Psoas muscle (tissue), 8 donors: Measurements from ENCODE around the gene GNB1L. TPM values are rescaled to one million over a fixed set of nuclear protein-coding genes. Genes with fewer than 3 reads are reported as not detected.
A peak's percentile ranks its signal among the peaks of the same experiment; 100 is the strongest.

Source experiments
- ATAC-seq, 4 donors: fragments of 200-7000 bp; cut with Tn5 transposase; one replicate each; pipeline ENCODE4 v1.9.1; 2020; ENCODE audit warnings: moderate library complexity in 3 of 4, mild to moderate bottlenecking in 2 of 4
- DNase-seq, 2 donors: peaks; one replicate each; pipeline ENCODE4 v3.0.0-alpha.2; 2020
- H3K27ac ChIP-seq: fragments of 200-600 bp; one replicate; pipeline ENCODE4 v1.8.0; 2022
- H3K27me3 ChIP-seq, 3 donors: fragments of 200-600 bp in 1 of 3; one replicate each; pipeline versions ENCODE4 v1.6.1 to v1.8.0; 2013 to 2022; ENCODE audit warnings: low read length in 2 of 3, mild to moderate bottlenecking in 2 of 3, moderate library complexity in 1 of 3; ENCODE audit not compliant: insufficient read depth in 3 of 3
- H3K36me3 ChIP-seq, 2 donors: fragments of 200-600 bp in 1 of 2; one replicate each; pipeline versions ENCODE4 v1.6.1 to v1.8.0; 2013 to 2022; ENCODE audit warnings: low read depth in 1 of 2, mild to moderate bottlenecking in 1 of 2, moderate library complexity in 1 of 2; ENCODE audit not compliant: insufficient read depth in 1 of 2
- H3K4me1 ChIP-seq: fragments of 200-600 bp; one replicate; pipeline ENCODE4 v1.8.0; 2022
- H3K4me3 ChIP-seq: fragments of 200-600 bp; one replicate; pipeline ENCODE4 v1.8.0; 2022; ENCODE audit warnings: mild to moderate bottlenecking
- H3K9me3 ChIP-seq: fragments of 200-600 bp; one replicate; pipeline ENCODE4 v1.8.0; 2022
- WGBS, 3 donors: extraction: QIAGEN DNeasy Blood & Tissue Kit; methylation state at CpG; one replicate each; pipeline versions ENCODE4 v1.1.6 to v1.1.7; 2013; 5-methylcytosine and 5-hydroxymethylcytosine counted together
- intact Hi-C, 2 donors: fragments of 100-400 bp; cut with DNase I; formaldehyde crosslinking; loops; one replicate each; pipeline versions ENCODE4 v1.11.0 to v1.14.2; 2022
- polyA plus RNA-seq, 3 donors: library from polyadenylated mRNA; stranded (reverse); fragments of 200-250 nt; gene quantifications; one replicate each; pipeline ENCODE4 v1.2.3, GENCODE V29; 2013
- total RNA-seq, 4 donors: library from RNA; stranded (reverse); fragmentation: NEBNext Ultra II Directional in 2 of 4; extraction: Animal tissue kit (Norgen Biotek cat#: 25700) in 2 of 4; gene quantifications; one replicate each; pipeline versions ENCODE4 v1.2.1 to v1.2.4, GENCODE V29; 2021 to 2023
- TF ChIP-seq, protein P1 (sequence below): fragments of 200-600 bp; IDR thresholded peaks from one replicate; pipeline ENCODE4 v1.8.0; 2022; ENCODE audit warnings: antibody characterized with exemption
- donor health status: healthy with polysubstance abuse.
- donor health status: DM: no; HTN: no; CAD: no; lungs with moderate emphysema.
- donor health status: Bipolar disorder and iron deficiency.
- donor health status: healthy.
- donor health status: DM: yes; HTN: yes; CAD: no.
- donor health status: DM: no; HTN: no; CAD: no.
- donor health status: DM: no; HTN: no; CAD: no.
- donor health status: DM: yes; HTN: yes; CAD: no.

Gene GNB1L
- total and polyA plus RNA-seq, 7 donors = 1.5 to 7.6 (median 3.3) TPM

DNA sequence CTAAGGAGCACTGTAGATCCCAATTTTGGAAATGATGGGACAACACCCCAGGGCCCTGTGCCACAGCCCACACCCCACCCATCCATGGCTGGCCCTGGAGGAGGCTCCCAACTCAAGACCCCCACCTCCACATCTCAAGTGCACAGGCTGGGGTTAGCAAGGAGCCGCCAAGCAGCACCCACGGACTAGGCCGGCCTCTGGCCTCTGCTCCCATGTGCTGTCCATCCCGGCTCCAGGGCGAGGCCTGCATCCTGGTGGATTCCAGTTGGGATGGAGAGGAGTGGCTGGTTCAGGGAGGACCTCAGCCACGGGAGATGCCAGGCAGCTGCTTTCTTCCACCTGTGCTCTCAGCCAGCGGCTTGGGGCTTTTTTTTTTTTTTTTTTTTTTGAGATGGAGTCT lies 43.5 kb upstream of the GNB1L start:
- H3K27me3 ChIP-seq = no peaks in the 10 kb centered on the region
- H3K27ac ChIP-seq = no peak overlapping the region
- no peaks in the 10 kb centered on the region for H3K9me3 ChIP-seq
- WGBS, 3 donors = 81 to 90% (median 86%) methylated on average over 7 of the region's 7 CpGs
- ATAC-seq = no peak
- H3K4me1 ChIP-seq = no peaks in the 10 kb centered on the region
- no peak overlapping the region for H3K4me3 ChIP-seq
- H3K36me3 ChIP-seq = peaks cover 5 to 66% of the 10 kb centered on the region in 2 donors
- intact Hi-C loops = no loop called here
- DNase-seq = no peak
- TF ChIP-seq, protein P1, sequence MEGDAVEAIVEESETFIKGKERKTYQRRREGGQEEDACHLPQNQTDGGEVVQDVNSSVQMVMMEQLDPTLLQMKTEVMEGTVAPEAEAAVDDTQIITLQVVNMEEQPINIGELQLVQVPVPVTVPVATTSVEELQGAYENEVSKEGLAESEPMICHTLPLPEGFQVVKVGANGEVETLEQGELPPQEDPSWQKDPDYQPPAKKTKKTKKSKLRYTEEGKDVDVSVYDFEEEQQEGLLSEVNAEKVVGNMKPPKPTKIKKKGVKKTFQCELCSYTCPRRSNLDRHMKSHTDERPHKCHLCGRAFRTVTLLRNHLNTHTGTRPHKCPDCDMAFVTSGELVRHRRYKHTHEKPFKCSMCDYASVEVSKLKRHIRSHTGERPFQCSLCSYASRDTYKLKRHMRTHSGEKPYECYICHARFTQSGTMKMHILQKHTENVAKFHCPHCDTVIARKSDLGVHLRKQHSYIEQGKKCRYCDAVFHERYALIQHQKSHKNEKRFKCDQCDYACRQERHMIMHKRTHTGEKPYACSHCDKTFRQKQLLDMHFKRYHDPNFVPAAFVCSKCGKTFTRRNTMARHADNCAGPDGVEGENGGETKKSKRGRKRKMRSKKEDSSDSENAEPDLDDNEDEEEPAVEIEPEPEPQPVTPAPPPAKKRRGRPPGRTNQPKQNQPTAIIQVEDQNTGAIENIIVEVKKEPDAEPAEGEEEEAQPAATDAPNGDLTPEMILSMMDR = no peak

GRCh38 chr22:19897726-19898125 lies 43.1 kb upstream of the GNB1L start:
- no peak for ATAC-seq
- Histone ChIP-seq H3K9me3 (no peaks in the 10 kb centered on the region), H3K4me3 (no peak overlapping the region), H3K27ac (no peak overlapping the region), H3K27me3 (no peaks in the 10 kb centered on the region), H3K4me1 (no peaks in the 10 kb centered on the region), H3K36me3 (peaks cover 5 to 67% of the 10 kb centered on the region in 2 donors)
- TF ChIP-seq, protein P1 = no peak
- intact Hi-C loops = no loop called here
- 87 to 93% (median 91%) methylated on average over 12 to 16 of the region's 16 CpGs for WGBS, 3 donors
- DNase-seq = no peak

DNA sequence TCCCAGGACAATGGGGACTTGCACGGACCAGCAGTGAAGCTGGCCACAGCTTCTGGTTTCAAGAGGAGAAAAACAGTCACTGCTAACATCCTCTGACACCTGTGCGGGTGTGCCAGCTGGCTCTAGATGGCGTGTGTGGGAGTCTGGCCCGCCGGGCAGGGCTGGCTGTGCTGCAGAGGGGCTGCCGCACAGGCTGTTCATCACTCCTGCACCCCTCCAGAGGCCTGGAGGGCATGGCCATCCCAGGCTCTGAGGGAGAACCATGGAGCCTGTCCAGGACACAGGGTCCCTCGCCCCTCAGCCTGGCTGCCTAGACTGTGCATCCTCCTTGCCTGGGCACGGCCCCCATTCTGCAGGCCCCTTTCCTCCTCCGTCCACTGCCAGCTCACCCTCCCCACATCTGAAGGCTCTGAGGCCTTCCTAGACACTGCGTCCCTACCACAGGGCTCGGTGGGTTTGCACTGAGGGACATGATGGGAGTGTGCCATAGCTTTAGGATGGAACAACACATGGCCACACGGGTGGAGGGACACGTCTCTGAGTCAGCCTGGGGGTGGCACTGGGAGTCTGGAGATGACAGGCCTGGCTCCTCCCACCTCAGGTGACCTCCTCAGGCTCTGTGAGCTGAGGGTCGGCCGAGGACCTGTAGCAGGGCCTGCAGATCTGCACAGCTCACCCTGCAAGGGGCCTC lies 42.1 kb upstream of the GNB1L start:
- WGBS, 3 donors = 83 to 88% (median 85%) methylated on average over 15 of the region's 15 CpGs
- Histone ChIP-seq H3K27me3 (no peaks in the 10 kb centered on the region), H3K4me3 (no peak overlapping the region), H3K27ac (no peak overlapping the region), H3K4me1 (peaks cover 3% of the 10 kb centered on the region), H3K36me3 (peaks cover 5 to 66% of the 10 kb centered on the region in 2 donors), H3K9me3 (no peaks in the 10 kb centered on the region)
- TF ChIP-seq, protein P1 = no peak
- intact Hi-C loops = no loop called here
- DNase-seq = no peak
- peak in 2 of 4 donors; percentile 15 to 16 for ATAC-seq

- Histone ChIP-seq H3K27ac (no peak overlapping the region), H3K27me3 (no peaks in the 10 kb centered on the region), H3K36me3 (peaks cover 5 to 61% of the 10 kb centered on the region in 2 donors), H3K9me3 (no peaks in the 10 kb centered on the region), H3K4me3 (no peak overlapping the region), H3K4me1 (peaks cover 10% of the 10 kb centered on the region)
- TF ChIP-seq, protein P1 = no peak
- ATAC-seq = no peak
- whole genome bisulfite sequencing, 3 donors = 92 to 93% (median 92%) methylated on average over 21 to 23 of the region's 23 CpGs
- intact Hi-C loops = no loop called here
- DNase-seq = no peak
Observed at GRCh38 chr22:19895160-19895849, 40.6 kb upstream of the GNB1L start.
